Measurements from ENCODE around the gene PEMT. TPM values are rescaled to one million over a fixed set of nuclear protein-coding genes. Genes with fewer than 3 reads are reported as not detected.

Gene PEMT
- total RNA-seq, 1 donor from 2014 or later, result 41.9 TPM

- Mint-ChIP-seq H3K36me3 (no peaks in the 10 kb centered on the region), H3K4me3 (no peak overlapping the region), H3K9me3 (no peaks in the 10 kb centered on the region)
Measured at GRCh38 chr17:17548044-17548443, 43.5 kb downstream of the PEMT start.

GRCh38 chr17:17547210-17547764 lies 44.2 kb downstream of the PEMT start:
- Mint-ChIP-seq H3K27ac (peak overlapping the region; percentile 40), H3K4me1 (peaks cover 29% of the 10 kb centered on the region), H3K36me3 (no peaks in the 10 kb centered on the region), H3K4me3 (no peak overlapping the region), H3K9me3 (no peaks in the 10 kb centered on the region), H3K27me3 (ENCODE audit: low read depth) (no peaks in the 10 kb centered on the region)
- DNase-seq (ENCODE audit: low spot score in 2 of 2, unreplicated experiment in 2 of 2), result no peak
- no peak for TF ChIP-seq CTCF (IDR thresholded peaks at IDR 0.05; ENCODE audit: unreplicated experiment)

More at GRCh38 chr17:17548044-17548443, 43.5 kb downstream of the PEMT start:
- H3K27me3 Mint-ChIP-seq (ENCODE audit: low read depth), result no peaks in the 10 kb centered on the region
- H3K4me1 Mint-ChIP-seq, result peaks cover 29% of the 10 kb centered on the region
- no peak for DNase-seq (ENCODE audit: low spot score in 2 of 2, unreplicated experiment in 2 of 2)
- TF ChIP-seq CTCF (IDR thresholded peaks at IDR 0.05; ENCODE audit: unreplicated experiment), result no peak
- H3K27ac Mint-ChIP-seq, result no peak overlapping the region

- Mint-ChIP-seq H3K27ac (no peak overlapping the region), H3K36me3 (no peaks in the 10 kb centered on the region), H3K9me3 (no peaks in the 10 kb centered on the region), H3K4me1 (peaks cover 26% of the 10 kb centered on the region), H3K27me3 (ENCODE audit: low read depth) (no peaks in the 10 kb centered on the region), H3K4me3 (no peak overlapping the region)
- no peak for DNase-seq (ENCODE audit: low spot score in 2 of 2, unreplicated experiment in 2 of 2)
- no peak for TF ChIP-seq CTCF (IDR thresholded peaks at IDR 0.05; ENCODE audit: unreplicated experiment)
Measured at GRCh38 chr17:17546399-17547185, 44.9 kb downstream of the PEMT start.

- TF ChIP-seq CTCF (IDR thresholded peaks at IDR 0.05; ENCODE audit: unreplicated experiment), result no peak
- no peak for DNase-seq (ENCODE audit: low spot score in 2 of 2, unreplicated experiment in 2 of 2)
- no peaks in the 10 kb centered on the region for H3K36me3 Mint-ChIP-seq
- no peak overlapping the region for H3K27ac Mint-ChIP-seq
- no peaks in the 10 kb centered on the region for H3K9me3 Mint-ChIP-seq
- peaks cover 20% of the 10 kb centered on the region for H3K4me1 Mint-ChIP-seq
- no peak overlapping the region for H3K4me3 Mint-ChIP-seq
- no peaks in the 10 kb centered on the region for H3K27me3 Mint-ChIP-seq (ENCODE audit: low read depth)
Measured at GRCh38 chr17:17545984-17546383, 45.5 kb downstream of the PEMT start.

GRCh38 chr17:17545031-17545820 lies 46.3 kb downstream of the PEMT start:
- H3K4me3 Mint-ChIP-seq, result no peak overlapping the region
- no peaks in the 10 kb centered on the region for H3K27me3 Mint-ChIP-seq (ENCODE audit: low read depth)
- no peak for DNase-seq (ENCODE audit: low spot score in 2 of 2, unreplicated experiment in 2 of 2)
- no peaks in the 10 kb centered on the region for H3K36me3 Mint-ChIP-seq
- H3K27ac Mint-ChIP-seq, result peak overlapping the region; percentile 44
- no peak for TF ChIP-seq CTCF (IDR thresholded peaks at IDR 0.05; ENCODE audit: unreplicated experiment)
- peaks cover 18% of the 10 kb centered on the region for H3K4me1 Mint-ChIP-seq
- no peaks in the 10 kb centered on the region for H3K9me3 Mint-ChIP-seq

All from mesothelial cell of epicardium (in vitro differentiated cells).